NCI-H82 treated with DMSO at 0.1 percent for 48 hours (cell line): ENCODE data around the gene PTBP3.
"Not testable (repeated sequence)": the region's sequence is repeated elsewhere in the genome, so short reads cannot be mapped to it uniquely, and the experiment has no call there.

Source experiments
- DNase-seq: peaks from one replicate; lab custom pipeline; 2025; ENCODE audit not compliant: unreplicated experiment; lab: John Stamatoyannopoulos, UW

Gene PTBP3

DNA sequence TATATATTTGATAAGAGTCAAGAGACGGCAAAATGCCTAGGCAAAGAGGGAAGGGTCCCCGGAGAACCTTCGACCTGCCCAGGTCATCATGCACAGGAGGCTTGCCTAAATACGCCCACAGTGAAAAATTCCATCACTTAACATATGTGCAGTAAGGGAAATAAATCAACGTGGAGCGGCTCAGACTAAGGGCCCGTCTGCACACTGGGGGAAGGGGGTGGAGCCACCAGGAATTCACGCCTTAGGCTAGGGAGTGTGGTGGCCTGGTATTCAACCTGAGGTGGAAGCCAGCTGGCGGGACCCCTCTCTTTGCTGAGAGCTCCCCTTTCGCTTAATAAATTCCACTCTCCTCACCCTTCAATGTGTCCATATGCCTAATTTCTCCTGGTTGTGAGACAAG is 8.3 kb downstream of the PTBP3 start:
- no peak for DNase-seq

DNA sequence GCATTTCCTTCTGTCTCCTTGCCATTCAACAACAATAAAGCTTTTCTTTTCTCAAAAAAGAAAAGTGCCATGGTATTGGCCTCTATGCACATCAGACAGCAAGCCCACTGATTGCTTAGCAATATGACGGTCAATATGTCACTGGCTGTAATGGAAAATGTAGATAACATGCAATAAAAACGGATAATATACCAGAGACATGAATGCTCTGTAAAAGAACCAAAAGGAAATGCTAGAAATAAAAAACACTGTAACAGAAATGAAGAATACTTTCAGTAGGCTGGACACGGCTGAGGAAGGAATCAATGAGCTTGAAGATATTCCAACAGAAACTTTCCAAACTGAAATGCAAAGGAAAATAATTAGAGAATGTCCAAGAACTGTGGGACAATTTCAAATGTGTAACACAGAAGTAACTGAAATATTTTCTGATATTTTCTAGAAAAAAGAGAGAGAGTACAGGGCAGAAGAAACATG is 10.0 kb downstream of the PTBP3 start:
- no peak for DNase-seq

DNA sequence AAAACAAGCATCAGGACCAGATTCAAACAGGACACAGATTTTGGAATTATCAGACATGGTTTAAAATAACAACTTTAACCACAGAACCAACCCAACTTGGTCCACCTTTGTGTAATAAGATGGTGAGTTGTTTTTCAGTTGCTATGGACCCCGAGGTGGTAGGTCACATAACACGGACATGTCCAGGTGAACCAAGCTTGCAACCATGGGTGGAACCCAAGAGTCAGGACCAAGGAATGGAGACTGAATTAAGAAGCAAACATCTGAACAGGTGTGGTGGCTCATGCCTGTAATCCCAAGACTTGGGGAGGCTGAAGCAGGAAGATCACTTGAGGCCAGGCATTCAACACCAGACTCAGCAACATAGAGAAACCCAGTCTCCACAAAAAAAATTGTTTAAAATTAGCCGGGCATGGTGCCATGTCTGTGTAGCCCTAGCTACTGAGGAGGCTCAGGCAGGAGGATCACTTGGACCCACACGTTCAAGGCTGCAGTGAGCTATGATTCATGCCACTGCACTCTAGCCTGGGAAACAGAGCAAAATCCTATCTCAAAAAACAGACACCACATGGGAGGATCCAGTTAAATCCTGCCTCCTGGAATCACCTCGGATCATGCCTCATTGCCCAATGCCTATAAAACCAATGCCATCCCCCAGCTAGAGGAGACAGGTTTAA is 10.6 kb downstream of the PTBP3 start:
- no peak for DNase-seq

DNA sequence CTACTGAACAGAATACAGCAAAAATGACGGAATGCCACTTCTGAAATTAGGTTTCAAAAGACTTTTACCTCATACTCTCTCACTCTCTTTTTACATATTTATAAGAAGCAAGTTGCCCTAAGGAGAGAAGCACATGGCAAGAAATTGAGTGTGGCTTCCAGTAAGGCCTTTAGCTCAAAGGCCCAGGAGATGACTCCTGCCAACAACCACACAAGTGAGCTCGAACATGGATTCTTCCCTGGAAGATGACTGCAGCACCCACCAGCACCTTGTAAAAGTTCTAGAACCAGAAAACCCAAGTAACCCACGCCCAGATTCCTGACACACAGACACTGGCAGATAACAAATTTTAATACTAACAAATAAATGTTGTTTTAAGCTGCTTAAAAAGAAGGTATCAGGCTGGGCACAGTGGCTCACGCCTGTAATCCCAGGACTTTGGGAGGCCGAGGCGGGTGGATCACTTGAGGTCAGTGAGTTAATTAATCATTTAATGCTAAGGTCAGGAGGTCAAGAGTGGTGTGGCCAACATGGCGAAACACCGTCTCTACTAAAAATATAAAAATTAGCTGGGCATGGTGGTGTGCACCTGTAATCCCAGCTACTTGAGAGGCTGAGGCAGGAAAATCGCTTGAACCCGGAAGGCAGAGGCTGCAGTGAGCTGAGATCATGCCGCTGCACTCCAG is 17.0 kb downstream of the PTBP3 start:
- no peak for DNase-seq

DNA sequence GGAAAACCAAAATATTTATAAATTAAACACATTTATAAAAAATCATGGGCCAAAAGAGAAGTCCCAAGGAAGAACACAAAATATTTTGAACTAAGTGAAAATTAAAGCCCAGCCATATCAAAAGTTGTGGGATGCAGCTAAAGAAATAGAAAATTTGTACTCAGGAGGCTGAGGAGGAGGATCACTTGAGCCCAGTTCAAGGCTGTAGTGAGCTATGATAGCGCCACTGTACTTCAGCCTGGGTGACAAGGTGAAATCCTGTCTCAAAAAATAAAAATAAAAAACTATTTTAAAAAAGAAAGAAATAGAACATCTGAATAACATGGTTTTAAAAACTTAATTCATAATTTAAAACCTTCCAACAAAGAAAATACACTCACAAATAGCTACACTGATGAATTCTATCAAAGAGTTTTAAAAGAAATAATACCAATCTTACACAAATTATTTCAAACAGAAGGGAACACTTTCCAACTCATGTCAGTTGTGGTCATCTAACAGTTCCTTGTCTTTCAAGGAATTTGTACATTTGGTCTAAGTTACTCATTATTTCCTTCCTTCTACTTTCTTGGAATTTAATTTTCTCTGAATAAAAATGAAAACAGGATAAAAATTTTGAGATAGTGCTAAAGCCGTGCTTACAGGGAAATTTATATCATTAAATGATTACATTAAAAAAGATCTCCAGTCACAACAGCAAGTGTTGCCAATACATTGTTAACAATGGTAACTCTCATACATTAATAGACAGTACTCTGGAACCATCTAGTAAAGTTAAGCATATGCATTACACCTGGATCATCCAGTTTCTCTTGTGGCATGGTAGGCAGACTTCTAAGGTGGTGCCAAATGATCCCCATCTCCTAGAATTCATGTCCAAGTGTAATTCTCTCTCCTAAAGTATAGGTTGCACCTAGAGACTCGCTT is 17.8 kb downstream of the PTBP3 start:
- no peak for DNase-seq

DNA sequence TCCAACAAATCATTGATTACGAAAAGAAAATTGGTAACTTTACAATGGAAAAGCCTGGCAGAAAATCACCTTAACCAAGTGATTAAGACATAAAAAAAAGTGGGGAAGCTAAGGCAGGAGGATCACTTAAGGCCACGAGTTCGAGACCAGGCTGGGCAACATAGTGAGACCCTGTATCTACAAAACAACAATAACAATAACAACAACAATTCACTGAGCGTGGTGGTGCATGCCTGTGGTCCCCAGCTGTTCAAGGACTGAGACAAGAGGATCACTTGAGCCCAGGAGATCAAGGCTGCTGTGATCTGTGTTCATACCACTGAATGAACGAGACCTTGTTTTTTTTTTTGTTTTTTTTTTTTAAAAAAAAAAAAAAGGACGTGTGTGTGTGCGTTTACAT is 21.3 kb downstream of the PTBP3 start:
- no peak for DNase-seq

DNA sequence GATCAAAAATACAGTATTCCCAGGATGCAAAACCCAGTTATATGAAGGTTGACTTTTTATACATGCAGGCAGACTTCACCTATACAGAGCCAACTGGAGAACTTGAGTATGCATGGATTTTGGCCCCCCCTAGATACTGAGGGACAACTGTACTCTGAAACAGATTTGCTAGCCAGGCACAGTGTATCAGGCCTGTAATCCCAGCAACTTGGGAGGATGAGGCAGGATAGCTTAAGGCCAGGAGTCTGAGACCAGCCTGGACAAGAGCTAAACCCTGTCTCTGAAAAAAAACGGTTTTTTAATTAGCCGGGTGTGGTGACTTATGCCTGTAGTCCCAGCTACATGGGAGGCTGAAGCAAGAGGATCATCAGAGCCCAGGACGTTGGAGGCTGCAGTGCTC is 21.9 kb downstream of the PTBP3 start:
- DNase-seq = peak; percentile 79

DNA sequence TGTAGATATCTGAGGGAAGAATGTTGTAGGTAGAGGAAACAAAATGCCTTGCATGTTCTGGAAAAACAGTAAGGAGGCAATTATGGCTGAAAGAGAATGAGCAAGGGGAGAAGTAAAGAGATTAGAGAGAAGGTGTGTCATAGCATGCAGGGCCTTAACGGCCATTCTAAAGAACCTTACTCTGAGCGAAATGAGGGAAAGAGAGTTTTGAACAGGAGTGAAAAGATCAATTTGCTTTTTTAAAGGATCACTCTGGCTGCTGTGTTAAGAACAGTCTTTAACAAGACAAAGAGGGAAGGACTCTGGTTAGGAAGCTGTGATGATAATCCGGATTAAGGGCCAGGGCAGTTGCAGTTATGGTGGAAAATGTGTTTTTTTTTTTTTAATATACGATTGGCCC is 22.6 kb downstream of the PTBP3 start:
- DNase-seq = peak; percentile 75

DNA sequence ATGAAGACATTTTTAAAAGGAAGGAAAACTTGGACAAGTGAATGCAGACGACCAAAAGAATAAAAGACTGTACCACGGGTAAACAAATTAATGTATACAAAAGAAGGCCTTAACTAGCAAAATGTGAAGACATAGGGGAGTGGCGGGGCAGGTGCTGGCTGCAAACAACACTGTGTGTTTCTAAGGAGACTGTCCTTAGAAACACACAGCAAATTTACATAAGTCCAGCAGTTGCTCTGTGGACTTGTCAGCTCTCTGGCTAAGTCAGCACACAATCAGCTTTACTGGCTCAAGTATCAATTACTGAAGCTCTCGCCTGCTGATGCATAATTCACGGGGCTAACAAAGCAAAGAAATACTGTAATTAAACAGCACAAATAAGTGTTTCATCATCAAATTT is 24.8 kb downstream of the PTBP3 start:
- peak; percentile 56 for DNase-seq

DNA sequence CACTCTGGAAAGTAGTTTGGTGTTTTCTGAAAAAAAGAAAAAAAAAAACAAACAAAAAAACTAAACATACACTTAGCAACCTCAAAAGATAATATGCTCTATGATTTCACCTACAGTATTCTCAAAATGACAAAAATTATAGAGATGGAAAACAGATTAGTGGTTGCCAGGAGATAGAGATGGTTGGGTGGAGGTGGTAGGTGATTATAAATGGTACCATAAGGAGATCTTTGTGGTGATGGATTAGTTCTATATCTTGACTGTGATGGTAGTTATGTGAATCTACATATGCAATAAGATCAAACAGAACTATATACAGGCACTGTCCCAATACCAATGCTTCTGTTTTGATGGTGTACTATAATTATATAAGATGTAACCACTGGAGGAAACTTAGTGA is 32.0 kb downstream of the PTBP3 start:
- DNase-seq = no peak

DNA sequence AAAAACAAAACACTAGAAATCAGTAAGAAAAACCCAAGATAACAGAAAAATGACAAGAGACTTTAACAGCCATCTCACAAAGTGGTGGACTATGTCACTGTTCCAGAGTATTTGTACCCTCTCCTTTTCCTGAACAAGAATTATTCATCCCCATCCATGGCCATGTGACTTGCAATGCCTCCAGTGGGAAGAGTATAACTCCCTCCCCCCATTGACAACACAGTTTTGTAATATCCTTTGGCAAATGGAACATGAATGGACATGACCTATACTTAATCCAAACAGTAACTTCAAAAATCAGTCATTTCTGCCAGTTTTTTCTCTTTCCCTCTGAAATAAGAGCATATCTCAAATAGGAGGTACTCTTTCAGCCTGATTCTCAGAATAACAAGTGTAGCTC is 33.9 kb downstream of the PTBP3 start:
- DNase-seq = no peak

DNA sequence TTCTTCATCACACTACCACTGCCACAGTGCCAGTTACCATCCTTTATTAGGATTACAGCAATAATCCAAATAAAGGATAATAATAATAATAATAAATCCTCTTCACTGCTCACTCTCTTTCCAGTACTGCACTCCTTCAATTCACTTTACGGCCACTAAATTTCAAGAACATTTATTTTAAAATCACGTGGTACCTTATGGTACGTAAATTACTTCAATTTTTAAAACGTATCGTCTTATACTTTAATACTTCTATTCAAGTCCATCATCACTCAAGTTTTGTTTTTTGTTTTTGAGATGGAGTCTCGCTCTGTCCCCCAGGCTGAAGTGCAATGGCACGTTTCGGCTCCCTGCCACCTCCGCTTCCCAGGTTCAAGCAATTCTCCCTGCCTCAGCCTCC is 36.5 kb downstream of the PTBP3 start:
- DNase-seq = no peak

DNA sequence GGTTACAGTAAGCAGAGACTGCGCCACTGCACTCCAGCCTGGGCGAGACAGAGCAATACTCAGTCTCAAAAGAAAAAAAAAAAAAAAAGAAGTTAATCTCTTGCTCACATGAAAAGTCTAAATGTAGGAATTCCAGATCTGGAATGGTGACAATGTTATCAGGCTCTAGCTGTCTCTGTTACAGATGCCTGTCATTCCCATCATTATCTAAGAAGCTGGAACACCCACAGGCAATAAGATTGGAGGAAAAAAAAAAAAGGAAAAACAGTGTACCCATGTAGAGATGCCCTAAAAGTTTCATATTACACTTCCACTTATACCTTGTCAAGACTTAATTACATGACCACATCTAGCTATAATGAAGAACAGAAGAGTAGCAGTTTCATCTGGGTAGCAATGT is 38.2 kb downstream of the PTBP3 start:
- no peak for DNase-seq

DNA sequence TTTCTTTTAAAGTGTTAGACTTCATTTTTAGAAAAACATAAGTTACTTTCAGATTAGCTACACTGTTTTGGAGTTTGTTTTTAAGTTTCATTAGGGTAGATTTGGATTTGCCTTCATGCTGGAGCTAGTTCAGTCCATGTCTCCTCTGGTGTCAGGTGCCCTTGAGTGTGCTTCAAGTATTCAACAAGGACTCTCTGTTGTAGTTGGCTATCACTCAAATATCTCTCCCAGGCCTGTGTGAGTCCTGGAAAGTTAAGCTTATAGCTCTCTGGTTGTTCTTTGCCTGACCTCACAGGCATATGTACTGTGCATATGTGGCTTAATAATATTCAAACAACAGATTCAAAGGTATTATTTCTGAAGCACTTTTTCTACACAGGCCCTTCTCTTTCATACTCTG is 45.4 kb downstream of the PTBP3 start:
- DNase-seq = no peak

DNA sequence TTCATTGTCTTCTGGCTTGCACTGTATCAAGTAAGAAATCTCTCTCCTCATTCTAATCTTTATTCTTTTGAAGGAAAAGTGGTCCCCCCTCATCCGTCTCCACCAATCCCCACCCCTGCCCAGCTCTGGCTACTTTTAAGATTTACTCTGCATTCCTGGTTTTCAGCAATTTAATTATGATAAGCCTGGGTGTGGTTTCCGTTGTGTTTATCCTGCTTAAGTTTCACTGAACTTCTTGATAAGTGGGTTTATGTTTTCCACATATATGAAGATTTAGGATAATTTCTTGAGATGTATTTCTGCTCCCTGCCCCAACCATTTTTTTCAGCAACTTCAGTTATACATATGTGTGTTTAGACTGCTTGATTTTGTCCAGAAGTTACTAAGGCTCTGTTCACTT is 46.5 kb downstream of the PTBP3 start:
- no peak for DNase-seq

DNA sequence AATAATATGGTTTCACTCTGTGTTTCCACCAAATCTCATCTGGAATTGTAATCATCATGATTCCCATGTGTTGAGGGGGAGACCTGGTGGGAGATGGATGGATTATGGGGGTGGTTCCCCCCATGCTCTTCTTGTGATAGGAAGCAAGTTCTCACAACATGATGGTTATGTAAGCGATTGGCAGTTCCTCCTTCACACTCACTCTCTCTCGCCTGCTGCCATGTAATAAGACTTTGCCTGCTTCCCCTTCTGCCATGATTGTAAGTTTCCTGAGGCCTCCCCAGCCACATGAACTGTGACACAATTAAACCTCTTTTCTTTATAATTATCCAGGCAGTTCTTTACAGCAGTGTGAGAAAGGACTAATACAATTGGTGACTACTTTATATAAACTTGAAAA is 48.4 kb downstream of the PTBP3 start:
- no peak for DNase-seq

DNA sequence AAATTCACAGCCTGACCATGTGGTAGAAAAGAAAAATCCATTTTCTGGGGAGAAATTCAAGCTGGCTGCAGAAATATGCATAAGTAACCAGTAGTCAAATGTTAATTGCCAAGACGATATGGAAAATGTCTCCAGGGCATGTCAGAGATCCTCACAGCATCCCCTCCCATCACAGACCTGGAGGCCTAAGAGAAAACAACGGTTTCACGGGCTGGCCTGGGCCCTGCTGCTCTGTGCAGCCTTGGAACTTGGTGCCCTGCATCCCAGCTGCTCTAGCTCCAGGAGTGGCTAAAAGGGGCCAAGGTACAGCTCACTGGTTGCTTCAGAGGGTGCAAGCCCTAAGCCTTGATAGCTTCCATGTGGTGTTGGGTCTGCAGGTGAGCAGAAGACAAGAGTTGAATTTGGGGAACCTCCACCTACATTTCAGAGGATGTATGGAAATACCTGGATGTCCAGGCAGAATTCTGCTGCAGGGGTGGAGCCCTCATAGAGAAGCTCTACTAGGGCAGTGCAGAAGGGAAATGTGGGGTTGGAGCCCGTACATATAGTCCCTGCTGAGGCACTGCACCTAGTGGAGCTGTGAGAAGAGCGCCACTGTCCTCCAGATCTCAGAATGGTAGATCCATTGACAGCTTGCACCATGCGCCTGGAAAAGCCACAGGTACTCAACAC is 49.7 kb downstream of the PTBP3 start:
- no peak for DNase-seq

DNA sequence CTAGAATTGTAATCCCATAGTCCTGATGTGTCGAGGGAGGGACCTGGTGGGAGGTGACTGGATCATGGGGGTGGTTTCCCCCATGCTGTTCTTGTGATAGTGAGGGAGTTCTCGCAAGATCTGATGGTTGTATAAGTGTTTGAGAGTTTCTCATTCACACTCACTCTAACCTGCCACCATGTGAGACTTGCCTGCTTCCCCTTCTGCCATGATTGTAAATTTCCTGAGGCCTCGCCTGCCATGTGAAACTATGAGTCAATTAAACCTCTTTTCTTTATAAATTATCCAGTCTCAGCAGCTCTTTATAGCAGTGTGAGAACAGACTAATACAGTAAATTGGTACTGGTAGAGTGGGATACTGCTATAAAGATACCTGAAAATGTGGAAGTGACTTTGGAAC is 50.6 kb downstream of the PTBP3 start:
- DNase-seq = not testable (repeated sequence)

DNA sequence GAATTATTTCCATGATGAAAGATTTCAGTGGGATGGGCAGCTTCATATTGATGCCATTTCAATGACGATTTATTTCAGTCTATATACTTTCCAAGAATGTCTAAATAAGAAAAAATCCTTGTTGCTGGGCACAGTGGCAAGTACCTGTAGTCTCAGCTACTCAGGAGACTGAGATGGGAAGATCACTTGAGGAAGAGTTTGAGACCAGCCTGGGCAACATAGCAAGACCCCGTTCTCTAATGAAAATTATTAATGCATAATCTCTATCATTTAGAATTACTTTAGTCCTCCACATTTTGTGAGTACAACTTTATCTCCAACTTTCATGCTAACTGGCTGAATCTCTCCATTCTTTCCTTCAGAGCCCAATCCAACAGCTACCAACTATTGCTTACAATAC is 52.5 kb downstream of the PTBP3 start:
- DNase-seq = no peak

DNA sequence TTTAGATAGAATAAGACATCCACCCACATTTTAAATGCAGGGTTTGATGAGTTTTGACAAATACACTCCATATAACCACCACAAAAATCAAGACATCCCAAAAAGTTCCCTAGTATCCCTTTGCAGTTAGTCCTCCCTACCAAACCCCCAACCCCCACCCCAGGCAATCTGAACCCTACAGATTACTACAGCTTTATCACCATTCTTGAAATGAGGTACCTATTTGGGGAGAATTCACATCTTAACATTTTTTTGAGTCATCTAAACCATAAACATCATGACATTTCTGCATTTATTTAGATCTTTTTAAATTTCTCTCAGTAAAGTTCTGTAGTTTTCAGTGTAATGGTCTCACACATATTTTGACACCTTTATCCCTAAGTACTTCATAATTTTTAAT is 53.9 kb downstream of the PTBP3 start:
- no peak for DNase-seq

DNA sequence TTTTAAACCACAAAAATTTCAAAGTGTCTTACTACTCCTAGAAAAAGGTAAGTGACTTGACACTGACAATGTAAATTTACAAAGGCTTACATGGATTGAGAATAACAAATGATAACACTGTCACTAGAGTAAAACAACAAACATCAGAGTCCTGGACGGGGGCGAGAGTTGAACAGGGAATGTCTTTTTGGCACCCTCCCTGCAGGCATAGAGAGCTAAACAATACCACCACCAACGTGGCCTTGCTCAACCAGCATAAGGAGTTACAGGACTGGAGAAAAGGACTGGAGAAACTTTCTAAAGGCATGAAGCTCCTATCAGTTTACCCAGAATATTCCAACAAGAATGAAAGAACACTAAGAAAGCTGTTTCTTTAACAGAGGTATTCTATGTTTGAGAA is 55.3 kb downstream of the PTBP3 start:
- DNase-seq = no peak
